Measurements from ENCODE around the gene SLC35F5. TPM values are rescaled to one million over a fixed set of nuclear protein-coding genes. Genes with fewer than 3 reads are reported as not detected.

The SLC35F5 gene
- polyA plus RNA-seq, 1 donor from 2014 or later, result 56.2 TPM

- H3K79me2 ChIP-seq (replicated peaks; ENCODE audit: insufficient read depth, low read length), result no peaks in the 10 kb centered on the region
- no peaks in the 10 kb centered on the region for H3K36me3 ChIP-seq (ENCODE audit: insufficient read depth, low read length)
- no peaks in the 10 kb centered on the region for H3K9me3 ChIP-seq (ENCODE audit: low read length)
- TF ChIP-seq, protein P1, sequence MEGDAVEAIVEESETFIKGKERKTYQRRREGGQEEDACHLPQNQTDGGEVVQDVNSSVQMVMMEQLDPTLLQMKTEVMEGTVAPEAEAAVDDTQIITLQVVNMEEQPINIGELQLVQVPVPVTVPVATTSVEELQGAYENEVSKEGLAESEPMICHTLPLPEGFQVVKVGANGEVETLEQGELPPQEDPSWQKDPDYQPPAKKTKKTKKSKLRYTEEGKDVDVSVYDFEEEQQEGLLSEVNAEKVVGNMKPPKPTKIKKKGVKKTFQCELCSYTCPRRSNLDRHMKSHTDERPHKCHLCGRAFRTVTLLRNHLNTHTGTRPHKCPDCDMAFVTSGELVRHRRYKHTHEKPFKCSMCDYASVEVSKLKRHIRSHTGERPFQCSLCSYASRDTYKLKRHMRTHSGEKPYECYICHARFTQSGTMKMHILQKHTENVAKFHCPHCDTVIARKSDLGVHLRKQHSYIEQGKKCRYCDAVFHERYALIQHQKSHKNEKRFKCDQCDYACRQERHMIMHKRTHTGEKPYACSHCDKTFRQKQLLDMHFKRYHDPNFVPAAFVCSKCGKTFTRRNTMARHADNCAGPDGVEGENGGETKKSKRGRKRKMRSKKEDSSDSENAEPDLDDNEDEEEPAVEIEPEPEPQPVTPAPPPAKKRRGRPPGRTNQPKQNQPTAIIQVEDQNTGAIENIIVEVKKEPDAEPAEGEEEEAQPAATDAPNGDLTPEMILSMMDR (IDR thresholded peaks at IDR 0.05; ENCODE audit: poor library complexity, severe bottlenecking), result no peak
- TF ChIP-seq, protein P2, sequence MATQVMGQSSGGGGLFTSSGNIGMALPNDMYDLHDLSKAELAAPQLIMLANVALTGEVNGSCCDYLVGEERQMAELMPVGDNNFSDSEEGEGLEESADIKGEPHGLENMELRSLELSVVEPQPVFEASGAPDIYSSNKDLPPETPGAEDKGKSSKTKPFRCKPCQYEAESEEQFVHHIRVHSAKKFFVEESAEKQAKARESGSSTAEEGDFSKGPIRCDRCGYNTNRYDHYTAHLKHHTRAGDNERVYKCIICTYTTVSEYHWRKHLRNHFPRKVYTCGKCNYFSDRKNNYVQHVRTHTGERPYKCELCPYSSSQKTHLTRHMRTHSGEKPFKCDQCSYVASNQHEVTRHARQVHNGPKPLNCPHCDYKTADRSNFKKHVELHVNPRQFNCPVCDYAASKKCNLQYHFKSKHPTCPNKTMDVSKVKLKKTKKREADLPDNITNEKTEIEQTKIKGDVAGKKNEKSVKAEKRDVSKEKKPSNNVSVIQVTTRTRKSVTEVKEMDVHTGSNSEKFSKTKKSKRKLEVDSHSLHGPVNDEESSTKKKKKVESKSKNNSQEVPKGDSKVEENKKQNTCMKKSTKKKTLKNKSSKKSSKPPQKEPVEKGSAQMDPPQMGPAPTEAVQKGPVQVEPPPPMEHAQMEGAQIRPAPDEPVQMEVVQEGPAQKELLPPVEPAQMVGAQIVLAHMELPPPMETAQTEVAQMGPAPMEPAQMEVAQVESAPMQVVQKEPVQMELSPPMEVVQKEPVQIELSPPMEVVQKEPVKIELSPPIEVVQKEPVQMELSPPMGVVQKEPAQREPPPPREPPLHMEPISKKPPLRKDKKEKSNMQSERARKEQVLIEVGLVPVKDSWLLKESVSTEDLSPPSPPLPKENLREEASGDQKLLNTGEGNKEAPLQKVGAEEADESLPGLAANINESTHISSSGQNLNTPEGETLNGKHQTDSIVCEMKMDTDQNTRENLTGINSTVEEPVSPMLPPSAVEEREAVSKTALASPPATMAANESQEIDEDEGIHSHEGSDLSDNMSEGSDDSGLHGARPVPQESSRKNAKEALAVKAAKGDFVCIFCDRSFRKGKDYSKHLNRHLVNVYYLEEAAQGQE (IDR thresholded peaks at IDR 0.05; ENCODE audit: borderline replicate concordance), result no peak
- no peak for TF ChIP-seq MXI1 (conservative IDR thresholded peaks at IDR 0.05; ENCODE audit: poor library complexity, severe bottlenecking)
- no peak for TF ChIP-seq RAD21 (conservative IDR thresholded peaks at IDR 0.05)
- no peak for TF ChIP-seq SMC3 (conservative IDR thresholded peaks at IDR 0.05; ENCODE audit: poor library complexity)
- no peak for TF ChIP-seq POLR2AphosphoS5 (IDR thresholded peaks at IDR 0.05)
- no peak for TF ChIP-seq EZH2 (IDR thresholded peaks at IDR 0.05; ENCODE audit: borderline replicate concordance, insufficient read depth, low read length, poor library complexity, severe bottlenecking)
- TF ChIP-seq TAF1 (IDR thresholded peaks at IDR 0.05; ENCODE audit: low read depth), result no peak
- no peaks in the 10 kb centered on the region for H3K9me2 ChIP-seq (ENCODE audit: insufficient read depth, low read length)
- no peak overlapping the region for H2AFZ ChIP-seq (ENCODE audit: low read depth, low read length)
- H4K20me1 ChIP-seq (ENCODE audit: insufficient read depth), result no peaks in the 10 kb centered on the region
- no peaks in the 10 kb centered on the region for H3K27me3 ChIP-seq (ENCODE audit: insufficient read depth, low read depth, low read length)
- no peak overlapping the region for H3K4me2 ChIP-seq (ENCODE audit: low read length)
- H3F3A ChIP-seq (ENCODE audit: insufficient read depth, low read length, poor library complexity, severe bottlenecking), result no peaks in the 10 kb centered on the region
- no peak overlapping the region for H3K4me3 ChIP-seq (ENCODE audit: low read length)
- H3K9ac ChIP-seq (ENCODE audit: low read length), result no peak overlapping the region
- H3K27ac ChIP-seq (ENCODE audit: low read length), result no peak overlapping the region
These were observed 40.8 kb upstream of the SLC35F5 start for GRCh38 chr2:113797237-113797636.

- no peak overlapping the region for H3K4me3 ChIP-seq (ENCODE audit: low read length)
- H3K4me2 ChIP-seq (ENCODE audit: low read length), result no peak overlapping the region
- no peaks in the 10 kb centered on the region for H3F3A ChIP-seq (ENCODE audit: insufficient read depth, low read length, poor library complexity, severe bottlenecking)
- H4K20me1 ChIP-seq (ENCODE audit: insufficient read depth), result no peaks in the 10 kb centered on the region
- no peaks in the 10 kb centered on the region for H3K36me3 ChIP-seq (ENCODE audit: insufficient read depth, low read length)
- no peaks in the 10 kb centered on the region for H3K79me2 ChIP-seq (replicated peaks; ENCODE audit: insufficient read depth, low read length)
- no peaks in the 10 kb centered on the region for H3K9me2 ChIP-seq (ENCODE audit: insufficient read depth, low read length)
- no peak overlapping the region for H2AFZ ChIP-seq (ENCODE audit: low read depth, low read length)
- no peaks in the 10 kb centered on the region for H3K9me3 ChIP-seq (ENCODE audit: low read length)
- no peak overlapping the region for H3K9ac ChIP-seq (ENCODE audit: low read length)
- TF ChIP-seq SMC3 (conservative IDR thresholded peaks at IDR 0.05; ENCODE audit: poor library complexity) (no peak), POLR2AphosphoS5 (IDR thresholded peaks at IDR 0.05) (no peak), MXI1 (conservative IDR thresholded peaks at IDR 0.05; ENCODE audit: poor library complexity, severe bottlenecking) (no peak), EZH2 (IDR thresholded peaks at IDR 0.05; ENCODE audit: borderline replicate concordance, insufficient read depth, low read length, poor library complexity, severe bottlenecking) (no peak), RAD21 (conservative IDR thresholded peaks at IDR 0.05) (no peak), TAF1 (IDR thresholded peaks at IDR 0.05; ENCODE audit: low read depth) (no peak), EP300 (conservative IDR thresholded peaks at IDR 0.05; ENCODE audit: poor library complexity, severe bottlenecking) (no peak)
- TF ChIP-seq, protein P1 (IDR thresholded peaks at IDR 0.05; ENCODE audit: poor library complexity, severe bottlenecking), result no peak
- TF ChIP-seq, protein P2 (IDR thresholded peaks at IDR 0.05; ENCODE audit: borderline replicate concordance), result no peak
- no peaks in the 10 kb centered on the region for H3K27me3 ChIP-seq (ENCODE audit: insufficient read depth, low read depth, low read length)
- H3K27ac ChIP-seq (ENCODE audit: low read length), result no peak overlapping the region
These were observed 40.2 kb upstream of the SLC35F5 start for GRCh38 chr2:113796592-113797175.

Measured in neural cell (in vitro differentiated cells).